B cell (primary cell): ENCODE measurements around the gene BECN2. TPM values are rescaled to one million over a fixed set of nuclear protein-coding genes. Genes with fewer than 3 reads are reported as not detected.

Experiments
- ATAC-seq: fragments of 200-7000 bp; cut with Tn5 transposase; one replicate; pipeline ENCODE4 v1.10.0; 2021; ENCODE audit warnings: low read depth, mild to moderate bottlenecking, moderate number of reproducible peaks, moderate library complexity
- CTCF ChIA-PET: fragments of 350-600 bp; sonication (Branson Sonifier 250); formaldehyde crosslinking; loops from one replicate; lab custom pipeline; 2021; ENCODE audit warnings: antibody characterized with exemption, inconsistent platforms; lab: Charles Lee
- POLR2A ChIA-PET: fragments of 350-600 bp; sonication (Branson Sonifier 250); formaldehyde crosslinking; loops from one replicate; lab custom pipeline; 2021; ENCODE audit warnings: antibody characterized with exemption; lab: Charles Lee
- DNase-seq: peaks from one replicate; pipeline ENCODE4 v3.0.0; 2013
- H2AFZ ChIP-seq: 2 replicates; pipeline ENCODE4 v1.6.1; 2012; ENCODE audit warnings: mild to moderate bottlenecking, low read depth, low read length; ENCODE audit not compliant: insufficient read depth, poor library complexity, severe bottlenecking
- H3K27ac ChIP-seq, 2 donors: 1 replicate in 1 of 2; 2 replicates in 1 of 2; pipeline ENCODE4 v1.5.1; 2012 to 2013; ENCODE audit warnings: low read length in 2 of 2, mild to moderate bottlenecking in 2 of 2, moderate library complexity in 1 of 2
- H3K27me3 ChIP-seq, 4 experiments: fragments of 200-600 bp in 1 of 4; sonication (generic) in 1 of 4; replicated peaks in 1 of 4; 1 replicate in 2 of 4; 2 replicates in 2 of 4; pipeline versions ENCODE4 v1.6.1 to v1.7.0; 2013 to 2016; ENCODE audit warnings: low read length in 3 of 4, mild to moderate bottlenecking in 2 of 4, mixed read lengths in 1 of 4, moderate library complexity in 1 of 4; ENCODE audit not compliant: insufficient read depth in 4 of 4, control insufficient read depth in 3 of 4; ENCODE audit errors: control extremely low read depth in 1 of 4
- H3K36me3 ChIP-seq, 2 experiments: replicated peaks in 1 of 2; 1 replicate in 1 of 2; 2 replicates in 1 of 2; pipeline versions ENCODE4 v1.6.1 to v1.7.1; 2013; ENCODE audit warnings: low read length in 1 of 2; ENCODE audit not compliant: insufficient read depth in 2 of 2, control insufficient read depth in 1 of 2; ENCODE audit errors: control extremely low read depth in 1 of 2, extremely low read depth in 1 of 2
- H3K4me1 ChIP-seq, 2 donors: fragments of 200-600 bp in 1 of 2; sonication (generic) in 1 of 2; 1 replicate in 1 of 2; 2 replicates in 1 of 2; pipeline versions ENCODE4 v1.5.1 to v1.6.1; 2013 to 2017; ENCODE audit warnings: low read length in 2 of 2; ENCODE audit not compliant: control insufficient read depth in 2 of 2, insufficient read depth in 2 of 2
- H3K4me2 ChIP-seq: replicated peaks from 2 replicates; pipeline ENCODE3; 2012; ENCODE audit warnings: mild to moderate bottlenecking, low read depth, low read length; ENCODE audit not compliant: poor library complexity, severe bottlenecking
- H3K4me3 ChIP-seq, 5 experiments: fragments of 200-600 bp in 1 of 5; sonication (generic) in 1 of 5; 1 replicate in 3 of 5; 2 replicates in 2 of 5; pipeline versions ENCODE4 v1.5.1 to v1.7.0; 2011 to 2016; ENCODE audit warnings: low read length in 4 of 5, mild to moderate bottlenecking in 4 of 5, low read depth in 2 of 5, control low read depth in 1 of 5, moderate library complexity in 1 of 5; ENCODE audit not compliant: insufficient read depth in 1 of 5; ENCODE audit errors: control extremely low read depth in 1 of 5, extremely low read depth in 1 of 5
- H3K79me2 ChIP-seq: fragments of 200-600 bp; sonication (generic); one replicate; pipeline ENCODE4 v1.6.0; 2016; ENCODE audit warnings: low read length; ENCODE audit not compliant: control insufficient read depth, insufficient read depth
- H3K9ac ChIP-seq: fragments of 200-600 bp; sonication (generic); 2 replicates; pipeline ENCODE4 v1.6.1; 2017; ENCODE audit warnings: mild to moderate bottlenecking, low read length, moderate library complexity
- H3K9me3 ChIP-seq, 3 donors: one replicate each; pipeline versions ENCODE4 v1.6.1 to v1.7.1; 2013; ENCODE audit warnings: low read length in 2 of 3; ENCODE audit not compliant: control insufficient read depth in 2 of 3, insufficient read depth in 1 of 3; ENCODE audit errors: control extremely low read depth in 1 of 3
- H4K20me1 ChIP-seq: 2 replicates; pipeline ENCODE4 v1.6.0; 2012; ENCODE audit warnings: mild to moderate bottlenecking, low read length; ENCODE audit not compliant: insufficient read depth, control insufficient read depth, poor library complexity, severe bottlenecking
- H3K27ac Mint-ChIP-seq: one replicate; pipeline ENCODE4 v1.8.0; 2021; ENCODE audit warnings: mixed read lengths
- H3K27me3 Mint-ChIP-seq: one replicate; pipeline ENCODE4 v1.8.0; 2021; ENCODE audit warnings: mixed read lengths
- H3K4me1 Mint-ChIP-seq: one replicate; pipeline ENCODE4 v1.8.0; 2021; ENCODE audit warnings: mixed read lengths
- H3K4me3 Mint-ChIP-seq: one replicate; pipeline ENCODE4 v1.8.0; 2021; ENCODE audit warnings: mixed read lengths
- H3K9me3 Mint-ChIP-seq: one replicate; pipeline ENCODE4 v1.8.0; 2022; ENCODE audit warnings: mixed read lengths; ENCODE audit not compliant: insufficient read depth
- CTCF ChIP-seq: fragments of 200-600 bp; IDR thresholded peaks from one replicate; pipeline ENCODE4 v1.8.0; 2022; ENCODE audit warnings: antibody characterized with exemption, mild to moderate bottlenecking
- EZH2 ChIP-seq: IDR thresholded peaks from 2 replicates; pipeline ENCODE4 v1.6.1; 2012; ENCODE audit warnings: borderline replicate concordance, low read depth, mild to moderate bottlenecking, moderate library complexity, low read length; ENCODE audit not compliant: insufficient read depth, poor library complexity, severe bottlenecking
- WGBS: methylation state at CpG from one replicate; pipeline ENCODE4 v1.1.5; 2013; ENCODE audit warnings: missing lambda C conversion rate; ENCODE audit not compliant: insufficient coverage; 5-methylcytosine and 5-hydroxymethylcytosine counted together
- intact Hi-C: fragments of 100-400 bp; cut with micrococcal nuclease; formaldehyde crosslinking; loops from one replicate; pipeline ENCODE4 v1.10.0; 2022
- polyA plus RNA-seq: library from polyadenylated mRNA; depleted of rRNA; stranded (reverse); fragments of >200 nt; gene quantifications from 2 replicates; pipeline ENCODE4 v1.2.3, GENCODE V29; 2012
- total RNA-seq, 2 donors: library from RNA; stranded (reverse); fragments of 120-200 nt in 1 of 2; gene quantifications; 1 replicate in 1 of 2; 2 replicates in 1 of 2; pipeline versions ENCODE4 v1.2.3 to v1.2.4, GENCODE V29; 2013 to 2022

BECN2 gene
- total and polyA plus RNA-seq, 2 donors (not counting 1 experiment from before 2014, with no cell fraction given), result not detected

- DNase-seq (no peak), ATAC-seq (no peak)
- H3K4me3 Mint-ChIP-seq, result no peak overlapping the region
- no peaks in the 10 kb centered on the region for H3K9me3 Mint-ChIP-seq
- no peaks in the 10 kb centered on the region for H3K27me3 ChIP-seq
- peaks cover 3% of the 10 kb centered on the region for H3K27me3 Mint-ChIP-seq
- no peak overlapping the region for H3K4me2 ChIP-seq
- H3K9me3 ChIP-seq, result no peaks in the 10 kb centered on the region
- CTCF ChIA-PET, result no interaction called here
- H4K20me1 ChIP-seq, result no peaks in the 10 kb centered on the region
- no peaks in the 10 kb centered on the region for H3K79me2 ChIP-seq
- H3K9ac ChIP-seq, result no peak overlapping the region
- TF ChIP-seq CTCF (no peak), EZH2 (no peak)
- no peaks in the 10 kb centered on the region for H3K4me1 Mint-ChIP-seq
- H3K27ac Mint-ChIP-seq, result no peak overlapping the region
- no peaks in the 10 kb centered on the region for H3K36me3 ChIP-seq
- no peak overlapping the region for H2AFZ ChIP-seq
- 90% methylated on average over 2 of the region's 4 CpGs for WGBS
- no peak overlapping the region for H3K27ac ChIP-seq
- POLR2A ChIA-PET, result no interaction called here
- no peak overlapping the region for H3K4me3 ChIP-seq
- H3K4me1 ChIP-seq, result no peaks in the 10 kb centered on the region
- intact Hi-C loops, result no loop called here
Observed at GRCh38 chr1:241968611-241969010, 11.0 kb downstream of the BECN2 start.

- H3K79me2 ChIP-seq, result no peaks in the 10 kb centered on the region
- no peak overlapping the region for H2AFZ ChIP-seq
- no peak for DNase-seq
- H3K9me3 ChIP-seq, result no peaks in the 10 kb centered on the region
- no peak for ATAC-seq
- intact Hi-C loops, result no loop called here
- H3K4me1 ChIP-seq, result no peaks in the 10 kb centered on the region
- ChIA-PET CTCF (no interaction called here), POLR2A (no interaction called here)
- H3K27me3 Mint-ChIP-seq, result peaks cover 6% of the 10 kb centered on the region
- H3K4me3 ChIP-seq, result no peak overlapping the region
- no peaks in the 10 kb centered on the region for H3K36me3 ChIP-seq
- no peak overlapping the region for H3K27ac Mint-ChIP-seq
- no peaks in the 10 kb centered on the region for H3K4me1 Mint-ChIP-seq
- 93% methylated on average over 5 of the region's 6 CpGs for WGBS
- H3K27me3 ChIP-seq, result peaks cover 0 to 3% (median 0%) of the 10 kb centered on the region in 4 experiments
- no peak overlapping the region for H3K27ac ChIP-seq
- H3K9me3 Mint-ChIP-seq, result no peaks in the 10 kb centered on the region
- no peak overlapping the region for H3K4me2 ChIP-seq
- no peak overlapping the region for H3K9ac ChIP-seq
- H4K20me1 ChIP-seq, result no peaks in the 10 kb centered on the region
- no peak overlapping the region for H3K4me3 Mint-ChIP-seq
- no peak for TF ChIP-seq EZH2
- no peak for TF ChIP-seq CTCF
Observed at GRCh38 chr1:241972703-241973369, 15.3 kb downstream of the BECN2 start.
